HCT116 (cell line): ENCODE data around the gene BPIFB6. TPM values are rescaled to one million over a fixed set of nuclear protein-coding genes. Genes with fewer than 3 reads are reported as not detected.

ENCODE experiments used
- ATAC-seq: fragments of 200-7000 bp; cut with Tn5 transposase; 2 replicates; pipeline ENCODE4 v1.9.1; 2020; ENCODE audit warnings: mild to moderate bottlenecking, moderate library complexity
- BruUV-seq: library from RNA; stranded (reverse); fragments of 400-500 nt; replicated peaks from 2 replicates; lab custom pipeline; 2021; lab: Mats Ljungman, UMichigan
- CTCF ChIA-PET: fragments of 300-600 bp; sonication (Branson Sonifier 250); formaldehyde crosslinking; loops from one replicate; lab custom pipeline; 2021; ENCODE audit warnings: antibody characterized with exemption; lab: Charles Lee
- POLR2A ChIA-PET: fragments of 300-600, 350-600 bp; sonication (Branson Sonifier 250); formaldehyde crosslinking; loops from one replicate; lab custom pipeline; 2021; ENCODE audit warnings: antibody characterized with exemption; lab: Charles Lee
- RAD21 ChIA-PET, 2 experiments: fragments of 300-600 bp; sonication (Branson Sonifier 250); formaldehyde crosslinking; loops; one replicate each; lab custom pipeline; 2023; ENCODE audit warnings: low total read pairs in 2 of 2; ENCODE audit not compliant: uncharacterized antibody in 2 of 2, unreplicated experiment in 2 of 2, low non-redundant PET in 1 of 2; lab: Charles Lee
- DNase-seq: peaks from one replicate; pipeline ENCODE4 v3.0.0-alpha.2; 2010; ENCODE audit warnings: low read depth, low spot score
- H2AFZ ChIP-seq: fragments of 200-600 bp; shearing (Covaris generic), sonication (generic); 2 replicates; pipeline ENCODE4 v1.6.1; 2017; ENCODE audit warnings: low read depth, mixed run types, mixed read lengths, antibody characterized with exemption, low read length; ENCODE audit not compliant: poor library complexity, severe bottlenecking
- H3K27ac ChIP-seq: 2 replicates; pipeline ENCODE4 v1.5.1; 2012; ENCODE audit warnings: low read depth, low read length
- H3K27me3 ChIP-seq: fragments of 200-600 bp; sonication (generic); 2 replicates; pipeline ENCODE4 v1.6.1; 2016; ENCODE audit warnings: mixed run types, low read length, mixed read lengths; ENCODE audit not compliant: insufficient read depth
- H3K36me3 ChIP-seq, 2 experiments: fragments of 200-500 bp in 1 of 2; fragments of 200-600 bp in 1 of 2; sonication (Bioruptor generic) in 1 of 2; sonication (generic) in 1 of 2; 2 replicates each; pipeline versions ENCODE4 v1.5.1 to v1.6.1; 2014 to 2016; ENCODE audit warnings: low read length in 2 of 2, inconsistent platforms in 1 of 2, mixed read lengths in 1 of 2, mixed run types in 1 of 2; ENCODE audit not compliant: insufficient read depth in 2 of 2, control insufficient read depth in 1 of 2
- H3K4me1 ChIP-seq, 2 experiments: fragments of 200-600 bp in 1 of 2; sonication (generic) in 1 of 2; 2 replicates each; pipeline versions ENCODE4 v1.5.1 to v1.6.1; 2012 to 2017; ENCODE audit warnings: low read length in 2 of 2, inconsistent platforms in 1 of 2, mild to moderate bottlenecking in 1 of 2, mixed read lengths in 1 of 2, mixed run types in 1 of 2, moderate library complexity in 1 of 2; ENCODE audit not compliant: insufficient read depth in 2 of 2, control insufficient read depth in 1 of 2
- H3K4me2 ChIP-seq: fragments of 200-600 bp; sonication (generic); 2 replicates; pipeline ENCODE4 v1.6.1; 2017; ENCODE audit warnings: mixed run types, low read length, mixed read lengths
- H3K4me3 ChIP-seq, 2 experiments: fragments of 200-600 bp in 1 of 2; sonication (generic) in 1 of 2; replicated peaks in 1 of 2; 2 replicates each; pipeline ENCODE4 v1.5.1; 2011 to 2016; ENCODE audit warnings: low read length in 2 of 2, control low read depth in 1 of 2, low read depth in 1 of 2, mild to moderate bottlenecking in 1 of 2, mixed read lengths in 1 of 2, mixed run types in 1 of 2
- H3K79me2 ChIP-seq: fragments of 200-600 bp; sonication (generic); 2 replicates; pipeline ENCODE4 v1.6.1; 2017; ENCODE audit warnings: mild to moderate bottlenecking, mixed run types, low read length, moderate library complexity, mixed read lengths; ENCODE audit not compliant: insufficient read depth
- H3K9ac ChIP-seq: fragments of 200-600 bp; sonication (generic); 2 replicates; pipeline ENCODE4 v1.6.1; 2016; ENCODE audit warnings: low read length, mixed read lengths
- H3K9me2 ChIP-seq: fragments of 200-600 bp; sonication (generic), shearing (Covaris generic); 2 replicates; pipeline ENCODE4 v1.6.1; 2017; ENCODE audit warnings: mixed run types, mild to moderate bottlenecking, moderate library complexity; ENCODE audit not compliant: insufficient read depth
- H3K9me3 ChIP-seq, 2 experiments: fragments of 200-500 bp in 1 of 2; fragments of 200-600 bp in 1 of 2; sonication (Bioruptor generic) in 1 of 2; sonication (generic) in 1 of 2; 2 replicates each; pipeline ENCODE4 v1.6.1; 2014 to 2017; ENCODE audit warnings: low read length in 2 of 2, mixed read lengths in 2 of 2, inconsistent platforms in 1 of 2, low read depth in 1 of 2, mild to moderate bottlenecking in 1 of 2, mixed run types in 1 of 2, moderate library complexity in 1 of 2; ENCODE audit not compliant: control insufficient read depth in 1 of 2, insufficient read depth in 1 of 2
- H4K20me1 ChIP-seq: fragments of 200-600 bp; sonication (generic), shearing (Covaris generic); 2 replicates; pipeline ENCODE4 v1.6.1; 2017; ENCODE audit warnings: mixed run types, mild to moderate bottlenecking, moderate library complexity; ENCODE audit not compliant: insufficient read depth
- FOSL1 ChIP-seq: IDR thresholded peaks from 2 replicates; pipeline ENCODE4 v1.6.1; 2012; ENCODE audit warnings: low read depth
- JUND ChIP-seq: IDR thresholded peaks from 2 replicates; pipeline ENCODE4 v1.6.1; 2012
- POLR2AphosphoS5 ChIP-seq: IDR thresholded peaks from 2 replicates; pipeline ENCODE4 v1.6.1; 2011; ENCODE audit warnings: mild to moderate bottlenecking, low read depth, low read length, moderate library complexity
- SRF ChIP-seq: IDR thresholded peaks from 2 replicates; pipeline ENCODE4 v1.6.1; 2012; ENCODE audit warnings: low read depth
- intact Hi-C: fragments of 100-400 bp; cut with micrococcal nuclease; formaldehyde crosslinking; loops from 2 replicates; pipeline ENCODE4 v1.10.0; 2022
- total RNA-seq: library from RNA; stranded (reverse); gene quantifications from one replicate; pipeline ENCODE4 v1.2.1, GENCODE V29; 2021; ENCODE audit not compliant: unreplicated experiment
- TF ChIP-seq, protein P1 (sequence below), 3 experiments: fragments of 200-600 bp in 1 of 3; sonication (generic) in 1 of 3; IDR thresholded peaks in 2 of 3; conservative IDR thresholded peaks in 1 of 3; 2 replicates each; pipeline ENCODE4 v1.5.1; 2012 to 2017; ENCODE audit warnings: low read depth in 2 of 3, low read length in 2 of 3, antibody characterized with exemption in 1 of 3, borderline replicate concordance in 1 of 3, control low read depth in 1 of 3, mild to moderate bottlenecking in 1 of 3, mixed read lengths in 1 of 3, mixed run types in 1 of 3, moderate library complexity in 1 of 3; ENCODE audit not compliant: insufficient read depth in 1 of 3

Gene BPIFB6
- total RNA-seq, 1 experiment from 2014 or later = not detected

- intact Hi-C loops = no loop called here
- BruUV-seq = no TSS peak
These were observed 24.6 kb upstream of the BPIFB6 start for GRCh38 chr20:33006776-33007375.

More at GRCh38 chr20:33006776-33007375, 24.6 kb upstream of the BPIFB6 start:
- Histone ChIP-seq H3K4me1 (no peaks in the 10 kb centered on the region), H3K9me2 (no peaks in the 10 kb centered on the region), H2AFZ (no peak overlapping the region), H3K36me3 (no peaks in the 10 kb centered on the region)
- TF ChIP-seq FOSL1 = no peak
- no peak for TF ChIP-seq SRF
- TF ChIP-seq POLR2AphosphoS5 = no peak
- TF ChIP-seq JUND = no peak
- TF ChIP-seq, protein P1, sequence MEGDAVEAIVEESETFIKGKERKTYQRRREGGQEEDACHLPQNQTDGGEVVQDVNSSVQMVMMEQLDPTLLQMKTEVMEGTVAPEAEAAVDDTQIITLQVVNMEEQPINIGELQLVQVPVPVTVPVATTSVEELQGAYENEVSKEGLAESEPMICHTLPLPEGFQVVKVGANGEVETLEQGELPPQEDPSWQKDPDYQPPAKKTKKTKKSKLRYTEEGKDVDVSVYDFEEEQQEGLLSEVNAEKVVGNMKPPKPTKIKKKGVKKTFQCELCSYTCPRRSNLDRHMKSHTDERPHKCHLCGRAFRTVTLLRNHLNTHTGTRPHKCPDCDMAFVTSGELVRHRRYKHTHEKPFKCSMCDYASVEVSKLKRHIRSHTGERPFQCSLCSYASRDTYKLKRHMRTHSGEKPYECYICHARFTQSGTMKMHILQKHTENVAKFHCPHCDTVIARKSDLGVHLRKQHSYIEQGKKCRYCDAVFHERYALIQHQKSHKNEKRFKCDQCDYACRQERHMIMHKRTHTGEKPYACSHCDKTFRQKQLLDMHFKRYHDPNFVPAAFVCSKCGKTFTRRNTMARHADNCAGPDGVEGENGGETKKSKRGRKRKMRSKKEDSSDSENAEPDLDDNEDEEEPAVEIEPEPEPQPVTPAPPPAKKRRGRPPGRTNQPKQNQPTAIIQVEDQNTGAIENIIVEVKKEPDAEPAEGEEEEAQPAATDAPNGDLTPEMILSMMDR (IDR thresholded peaks at IDR 0.05 in 2 of 3, conservative IDR thresholded peaks at IDR 0.05 in 1 of 3; ENCODE audit: borderline replicate concordance in 1 of 3, insufficient read depth in 1 of 3, low read depth in 2 of 3, low read length in 2 of 3) = no peak
- TF ChIP-seq, all 23 proteins: peak for 0
- no peak for DNase-seq
- ATAC-seq = no peak
- POLR2A ChIA-PET = no interaction called here
- Histone ChIP-seq H4K20me1 (no peaks in the 10 kb centered on the region), H3K9ac (no peak overlapping the region), H3K79me2 (no peaks in the 10 kb centered on the region), H3K4me2 (no peak overlapping the region), H3K4me3 (no peak overlapping the region), H3K27ac (no peak overlapping the region), H3K27me3 (no peaks in the 10 kb centered on the region; the same call in 1 of the 2 replicates), H3K9me3 (no peaks in the 10 kb centered on the region)
- CTCF ChIA-PET = no interaction called here
- RAD21 ChIA-PET = no interaction called here
